Spleen (tissue), 11 donors: ENCODE data around the gene GMCL2. TPM values are rescaled to one million over a fixed set of nuclear protein-coding genes. Genes with fewer than 3 reads are reported as not detected.

ENCODE experiments used
- DNase-seq: peaks from one replicate; pipeline ENCODE4 v3.0.0-alpha.2; 2020
- H3K27ac ChIP-seq, 8 donors: fragments of 200-600 bp; sonication (generic) in 7 of 8; 1 replicate in 4 of 8; 2 replicates in 4 of 8; pipeline versions ENCODE4 v1.5.0 to v1.8.0; 2016 to 2021; ENCODE audit warnings: inconsistent platforms in 4 of 8, mild to moderate bottlenecking in 4 of 8, moderate library complexity in 1 of 8
- H3K27me3 ChIP-seq, 7 donors: fragments of 200-600 bp; sonication (generic) in 6 of 7; replicated peaks in 1 of 7; 1 replicate in 4 of 7; 2 replicates in 3 of 7; pipeline versions ENCODE4 v1.5.0 to v1.8.0; 2016 to 2021; ENCODE audit warnings: inconsistent platforms in 3 of 7, mild to moderate bottlenecking in 1 of 7
- H3K36me3 ChIP-seq, 6 donors: fragments of 200-600 bp; sonication (generic) in 5 of 6; 1 replicate in 4 of 6; 2 replicates in 2 of 6; pipeline versions ENCODE4 v1.5.0 to v1.8.0; 2016 to 2021; ENCODE audit warnings: inconsistent platforms in 2 of 6
- H3K4me1 ChIP-seq, 6 donors: fragments of 200-600 bp; sonication (generic) in 5 of 6; 1 replicate in 3 of 6; 2 replicates in 3 of 6; pipeline versions ENCODE4 v1.5.0 to v1.8.0; 2016 to 2021; ENCODE audit warnings: inconsistent platforms in 3 of 6
- H3K4me3 ChIP-seq, 8 donors: fragments of 200-600 bp; sonication (generic) in 7 of 8; 1 replicate in 4 of 8; 2 replicates in 4 of 8; pipeline versions ENCODE4 v1.5.0 to v1.8.0; 2016 to 2021; ENCODE audit warnings: inconsistent platforms in 4 of 8, mild to moderate bottlenecking in 4 of 8, moderate library complexity in 2 of 8
- H3K9me3 ChIP-seq, 8 donors: fragments of 200-600 bp; sonication (generic) in 7 of 8; 1 replicate in 4 of 8; 2 replicates in 4 of 8; pipeline versions ENCODE4 v1.5.0 to v1.8.0; 2016 to 2021; ENCODE audit warnings: inconsistent platforms in 4 of 8
- CTCF ChIP-seq, 11 experiments: fragments of 200-600 bp in 7 of 11; fragments of 450-650 bp in 4 of 11; sonication (generic) in 4 of 11; IDR thresholded peaks in 8 of 11; conservative IDR thresholded peaks in 3 of 11; 1 replicate in 7 of 11; 2 replicates in 4 of 11; pipeline versions ENCODE4 v1.4.0 to v1.8.0; 2016 to 2021; ENCODE audit warnings: antibody characterized with exemption in 11 of 11, inconsistent platforms in 4 of 11, mild to moderate bottlenecking in 1 of 11
- POLR2A ChIP-seq, 3 donors: fragments of 450-650 bp; IDR thresholded peaks; one replicate each; pipeline ENCODE4 v1.5.1; 2017; ENCODE audit warnings: antibody characterized with exemption in 3 of 3, mild to moderate bottlenecking in 1 of 3
- POLR2AphosphoS5 ChIP-seq, 3 donors: sonication (generic); formaldehyde crosslinking; IDR thresholded peaks; one replicate each; pipeline ENCODE4 v1.5.1; 2017; ENCODE audit warnings: antibody characterized with exemption in 3 of 3
- WGBS, 5 donors: extraction: QIAGEN DNeasy Blood & Tissue Kit in 3 of 5; methylation state at CpG; one replicate each; pipeline versions ENCODE4 v1.1.5 to v1.1.7; 2013 to 2018; 5-methylcytosine and 5-hydroxymethylcytosine counted together
- intact Hi-C: fragments of 100-400 bp; cut with DNase I; formaldehyde crosslinking; loops from one replicate; pipeline ENCODE4 v1.15.0; 2023; ENCODE audit warnings: low total_unique reads
- polyA plus RNA-seq, 3 donors: library from polyadenylated mRNA; stranded (reverse); fragments of 200-250 nt; gene quantifications; one replicate each; pipeline ENCODE4 v1.2.1, GENCODE V29; 2013
- total RNA-seq, 7 donors: library from RNA; depleted of rRNA in 3 of 7; stranded (reverse); fragments of >200 nt in 3 of 7; fragmentation: NEBNext Ultra II Directional in 4 of 7; extraction: Animal tissue kit (Norgen Biotek cat#: 25700) in 4 of 7; gene quantifications; one replicate each; pipeline versions ENCODE4 v1.1.0 to v1.2.1, GENCODE V29; 2016 to 2021
- donor health status: healthy with polysubstance abuse.
- donor health status: DM: no; HTN: no; CAD: no; lungs with moderate emphysema.
- donor health status: DM: no; HTN: no; CAD: no.
- donor health status: Bipolar disorder and iron deficiency.
- donor health status: healthy.
- donor health status: DM: no; HTN: no; CAD: no.
- donor health status: DM: yes; HTN: yes; CAD: no.

GMCL2 gene
- total and polyA plus RNA-seq, 10 donors, result 0.03 TPM; not detected in 9

- WGBS, 5 donors, result 93 to 96% (median 95%) methylated on average over 6 of the region's 6 CpGs
- intact Hi-C loops, result no loop called here
- H3K36me3 ChIP-seq, result peaks cover 0 to 100% (median 86%) of the 10 kb centered on the region in 6 donors
These were observed 27.1 kb upstream of the GMCL2 start for GRCh38 chr5:178214160-178214803.

GRCh38 chr5:178213748-178214151, 26.6 kb upstream of the GMCL2 start:
- Histone ChIP-seq H3K27ac (peak overlapping the region in 2 of 8 donors; percentile 66 to 82), H3K4me1 (peaks cover 0 to 79% (median 33%) of the 10 kb centered on the region in 6 donors), H3K36me3 (peaks cover 0 to 100% (median 88%) of the 10 kb centered on the region in 6 donors), H3K4me3 (no peak overlapping the region), H3K27me3 (no peaks in the 10 kb centered on the region), H3K9me3 (no peaks in the 10 kb centered on the region)
- WGBS, 5 donors, result 68 to 78% (median 77%) methylated on average over 8 of the region's 8 CpGs
- intact Hi-C loops, result no loop called here
- TF ChIP-seq POLR2AphosphoS5 (IDR thresholded peaks at IDR 0.05) (no peak), POLR2A (IDR thresholded peaks at IDR 0.05) (no peak), CTCF (IDR thresholded peaks at IDR 0.05 in 8 of 11, conservative IDR thresholded peaks at IDR 0.05 in 3 of 11) (no peak)
- peak; percentile 17 for DNase-seq

More at GRCh38 chr5:178214160-178214803, 27.1 kb upstream of the GMCL2 start:
- H3K4me1 ChIP-seq, result peaks cover 0 to 74% (median 33%) of the 10 kb centered on the region in 6 donors
- H3K27me3 ChIP-seq, result no peaks in the 10 kb centered on the region
- no peaks in the 10 kb centered on the region for H3K9me3 ChIP-seq
- DNase-seq, result peak; percentile 45
- no peak overlapping the region for H3K4me3 ChIP-seq
- TF ChIP-seq CTCF (IDR thresholded peaks at IDR 0.05 in 8 of 11, conservative IDR thresholded peaks at IDR 0.05 in 3 of 11) (no peak), POLR2A (IDR thresholded peaks at IDR 0.05) (no peak), POLR2AphosphoS5 (IDR thresholded peaks at IDR 0.05) (no peak)
- peak overlapping the region in 3 of 8 donors; percentile 66 to 82 (median 72) for H3K27ac ChIP-seq

GRCh38 chr5:178213003-178213461, 25.9 kb upstream of the GMCL2 start:
- 46 to 71% (median 55%) methylated on average over 4 of the region's 4 CpGs for WGBS, 5 donors
- H3K4me3 ChIP-seq, result no peak overlapping the region
- H3K27ac ChIP-seq, result peak overlapping the region in 2 of 8 donors; percentile 66 to 82
- intact Hi-C loops, result no loop called here
- peak; percentile 58 for DNase-seq
- TF ChIP-seq CTCF (IDR thresholded peaks at IDR 0.05 in 8 of 11, conservative IDR thresholded peaks at IDR 0.05 in 3 of 11), result no peak
- no peak for TF ChIP-seq POLR2A (IDR thresholded peaks at IDR 0.05)
- peak; percentile 49 to 72 (median 61) for TF ChIP-seq POLR2AphosphoS5 (IDR thresholded peaks at IDR 0.05)
- H3K9me3 ChIP-seq, result no peaks in the 10 kb centered on the region
- peaks cover 0 to 86% (median 38%) of the 10 kb centered on the region in 6 donors for H3K4me1 ChIP-seq
- no peaks in the 10 kb centered on the region for H3K27me3 ChIP-seq
- peaks cover 0 to 100% (median 92%) of the 10 kb centered on the region in 6 donors for H3K36me3 ChIP-seq

GRCh38 chr5:178212241-178213002, 25.3 kb upstream of the GMCL2 start:
- peaks cover 0 to 100% (median 95%) of the 10 kb centered on the region in 6 donors for H3K36me3 ChIP-seq
- H3K27ac ChIP-seq, result peak overlapping the region in 2 of 8 donors; percentile 66 to 82
- intact Hi-C loops, result no loop called here
- 89 to 95% (median 93%) methylated on average over 3 of the region's 3 CpGs for WGBS, 5 donors
- H3K4me1 ChIP-seq, result peaks cover 0 to 92% (median 42%) of the 10 kb centered on the region in 6 donors
- no peak for TF ChIP-seq POLR2A (IDR thresholded peaks at IDR 0.05)
- no peak for TF ChIP-seq POLR2AphosphoS5 (IDR thresholded peaks at IDR 0.05)
- TF ChIP-seq CTCF (IDR thresholded peaks at IDR 0.05 in 8 of 11, conservative IDR thresholded peaks at IDR 0.05 in 3 of 11), result no peak
- H3K27me3 ChIP-seq, result no peaks in the 10 kb centered on the region
- no peaks in the 10 kb centered on the region for H3K9me3 ChIP-seq
- H3K4me3 ChIP-seq, result no peak overlapping the region
- peak; percentile 38 for DNase-seq
